HG03432 (cell line): ENCODE results near the gene ICAM4.
"Not testable (repeated sequence)": the region's sequence is repeated elsewhere in the genome, so short reads cannot be mapped to it uniquely, and the experiment has no call there.

Source experiments
- ATAC-seq: cut with Tn5 transposase; IDR thresholded peaks from one replicate; pipeline ENCODE4 v1.9.1; 2021; ENCODE audit warnings: mild to moderate bottlenecking, moderate library complexity; ENCODE audit not compliant: unreplicated experiment

ICAM4 gene

DNA sequence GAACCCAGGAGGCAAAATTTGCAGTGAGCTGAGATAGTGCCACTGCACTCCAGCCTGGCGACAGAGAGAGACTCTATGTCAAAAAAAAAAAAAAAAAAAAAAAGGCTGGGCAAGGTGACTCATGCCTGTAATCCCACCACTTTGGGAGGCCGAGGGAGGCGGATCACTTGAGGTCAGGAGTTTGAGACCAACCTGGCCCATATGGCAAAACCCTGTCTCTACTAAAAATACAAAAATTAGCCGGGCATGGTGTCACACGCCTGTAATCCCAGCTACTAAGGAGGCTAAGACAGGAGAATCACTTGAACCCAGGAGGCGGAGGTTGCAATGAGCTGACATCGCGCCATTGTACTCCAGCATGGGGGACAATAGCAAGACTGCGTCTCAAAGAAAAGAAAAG, 50.0 kb downstream of the ICAM4 start:
- not testable (repeated sequence) for ATAC-seq
